Smooth muscle cell (in vitro differentiated cells): ENCODE results near the gene TMEM184A. TPM values are rescaled to one million over a fixed set of nuclear protein-coding genes. Genes with fewer than 3 reads are reported as not detected.

ENCODE experiments used
- DNase-seq: peaks from one replicate; lab custom pipeline; 2025; ENCODE audit not compliant: unreplicated experiment; lab: John Stamatoyannopoulos, UW
- H2AFZ ChIP-seq: fragments of 200-600 bp; sonication (generic); 2 replicates; pipeline ENCODE4 v1.6.0; 2016; ENCODE audit warnings: antibody characterized with exemption, low read depth, mild to moderate bottlenecking
- H3F3A ChIP-seq: fragments of 200-600 bp; sonication (generic); 2 replicates; pipeline ENCODE4 v1.6.0; 2017; ENCODE audit warnings: antibody characterized with exemption, low read depth
- H3K27ac ChIP-seq: fragments of 200-600 bp; sonication (generic); 2 replicates; pipeline ENCODE4 v1.5.1; 2016; ENCODE audit warnings: low read depth, mild to moderate bottlenecking
- H3K27me3 ChIP-seq: fragments of 200-600 bp; sonication (generic); 2 replicates; pipeline ENCODE4 v1.6.1; 2016; ENCODE audit warnings: low read depth, mild to moderate bottlenecking
- H3K36me3 ChIP-seq: fragments of 200-600 bp; sonication (generic); 2 replicates; pipeline ENCODE4 v1.5.1; 2016; ENCODE audit warnings: low read depth
- H3K4me1 ChIP-seq: fragments of 200-600 bp; sonication (generic); 2 replicates; pipeline ENCODE4 v1.5.1; 2016; ENCODE audit warnings: low read depth
- H3K4me2 ChIP-seq: fragments of 200-600 bp; sonication (generic); 2 replicates; pipeline ENCODE4 v1.6.0; 2016; ENCODE audit warnings: mild to moderate bottlenecking
- H3K4me3 ChIP-seq: fragments of 200-600 bp; sonication (generic); 2 replicates; pipeline ENCODE4 v1.5.1; 2016; ENCODE audit warnings: mild to moderate bottlenecking
- H3K79me2 ChIP-seq: fragments of 200-600 bp; sonication (generic); 2 replicates; pipeline ENCODE4 v1.6.0; 2016; ENCODE audit warnings: low read depth, mild to moderate bottlenecking
- H3K9ac ChIP-seq: fragments of 200-600 bp; sonication (generic); 2 replicates; pipeline ENCODE4 v1.6.0; 2016; ENCODE audit warnings: low read depth
- H3K9me3 ChIP-seq: fragments of 200-600 bp; sonication (generic); replicated peaks from 2 replicates; pipeline ENCODE4 v1.5.1; 2016; ENCODE audit warnings: low read depth
- H4K20me1 ChIP-seq: fragments of 200-600 bp; sonication (generic); 2 replicates; pipeline ENCODE4 v1.6.0; 2016; ENCODE audit warnings: low read depth
- WGBS: methylation state at CpG from one replicate; pipeline ENCODE4 v1.1.7; 2016; ENCODE audit warnings: low lambda C conversion rate; 5-methylcytosine and 5-hydroxymethylcytosine counted together
- polyA plus RNA-seq: library from polyadenylated mRNA; unstranded; fragments of >200 nt; fragmentation: Nextera tagmentation; extraction: Ambion mirVana; gene quantifications from 2 replicates; pipeline ENCODE4 v1.2.1, GENCODE V29; 2016
- total RNA-seq: library from RNA; depleted of rRNA; stranded (reverse); fragments of >200 nt; gene quantifications from 2 replicates; pipeline ENCODE4 v1.2.3, GENCODE V29; 2014
- TF ChIP-seq, protein P1 (sequence below): fragments of 200-600 bp; sonication (generic); IDR thresholded peaks from 2 replicates; pipeline ENCODE4 v1.5.1; 2017; ENCODE audit warnings: borderline replicate concordance, mild to moderate bottlenecking, antibody characterized with exemption; ENCODE audit not compliant: insufficient read depth, poor library complexity, severe bottlenecking

TMEM184A gene
- total and polyA plus RNA-seq, 2 experiments from 2014 or later: 1.6 to 4.8 TPM

- H3K27ac ChIP-seq: peak within 1 kb of the TSS; percentile 87
These were observed 14.0 kb upstream of the TMEM184A start, which contains the start of gene PSMG3 for GRCh38 chr7:1569833-1570632. PSMG3 (minus strand) TSS chr7:1570032; CDS start chr7:1569339, 693 bp downstream.

GRCh38 chr7:1569440-1569832 is 13.4 kb upstream of the TMEM184A start:
- peaks cover 10% of the 10 kb centered on the region for H3K79me2 ChIP-seq
- H3K27me3 ChIP-seq: no peaks in the 10 kb centered on the region
- whole genome bisulfite sequencing: 52% methylated on average over 27 of the region's 27 CpGs
- peak overlapping the region; percentile 93 for H3K9ac ChIP-seq
- TF ChIP-seq, protein P1, sequence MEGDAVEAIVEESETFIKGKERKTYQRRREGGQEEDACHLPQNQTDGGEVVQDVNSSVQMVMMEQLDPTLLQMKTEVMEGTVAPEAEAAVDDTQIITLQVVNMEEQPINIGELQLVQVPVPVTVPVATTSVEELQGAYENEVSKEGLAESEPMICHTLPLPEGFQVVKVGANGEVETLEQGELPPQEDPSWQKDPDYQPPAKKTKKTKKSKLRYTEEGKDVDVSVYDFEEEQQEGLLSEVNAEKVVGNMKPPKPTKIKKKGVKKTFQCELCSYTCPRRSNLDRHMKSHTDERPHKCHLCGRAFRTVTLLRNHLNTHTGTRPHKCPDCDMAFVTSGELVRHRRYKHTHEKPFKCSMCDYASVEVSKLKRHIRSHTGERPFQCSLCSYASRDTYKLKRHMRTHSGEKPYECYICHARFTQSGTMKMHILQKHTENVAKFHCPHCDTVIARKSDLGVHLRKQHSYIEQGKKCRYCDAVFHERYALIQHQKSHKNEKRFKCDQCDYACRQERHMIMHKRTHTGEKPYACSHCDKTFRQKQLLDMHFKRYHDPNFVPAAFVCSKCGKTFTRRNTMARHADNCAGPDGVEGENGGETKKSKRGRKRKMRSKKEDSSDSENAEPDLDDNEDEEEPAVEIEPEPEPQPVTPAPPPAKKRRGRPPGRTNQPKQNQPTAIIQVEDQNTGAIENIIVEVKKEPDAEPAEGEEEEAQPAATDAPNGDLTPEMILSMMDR: no peak
- H3K27ac ChIP-seq: peak overlapping the region; percentile 87
- H3F3A ChIP-seq: peaks cover 28% of the 10 kb centered on the region
- H3K4me2 ChIP-seq: peak overlapping the region; percentile 88
- no peak overlapping the region for H2AFZ ChIP-seq
- H3K4me1 ChIP-seq: peaks cover 17% of the 10 kb centered on the region
- H3K9me3 ChIP-seq: no peaks in the 10 kb centered on the region
- no peaks in the 10 kb centered on the region for H4K20me1 ChIP-seq
- no peak for DNase-seq
- peak overlapping the region; percentile 89 for H3K4me3 ChIP-seq
- H3K36me3 ChIP-seq: no peaks in the 10 kb centered on the region

More at GRCh38 chr7:1569833-1570632, 14.0 kb upstream of the TMEM184A start, which contains the start of gene PSMG3:
- Histone ChIP-seq H3K9ac (peak within 1 kb of the TSS; percentile 93), H3K4me1 (peaks cover 17% of the 10 kb centered on the region), H3K79me2 (peaks cover 10% of the 10 kb centered on the region), H3K9me3 (no peaks in the 10 kb centered on the region), H3K4me2 (peak within 1 kb of the TSS; percentile 88), H3K36me3 (no peaks in the 10 kb centered on the region), H3F3A (peaks cover 28% of the 10 kb centered on the region), H4K20me1 (no peaks in the 10 kb centered on the region), H3K4me3 (peak within 1 kb of the TSS; percentile 89), H3K27me3 (no peaks in the 10 kb centered on the region), H2AFZ (peak within 1 kb of the TSS; percentile 81)
- peak; percentile 33 for DNase-seq
- 11% methylated on average over 68 of the region's 95 CpGs for WGBS
- TF ChIP-seq, protein P1: peak; percentile 9

- peak overlapping the region; percentile 87 for H3K27ac ChIP-seq
- H3F3A ChIP-seq: peaks cover 28% of the 10 kb centered on the region
- DNase-seq: no peak
- H3K9ac ChIP-seq: no peak overlapping the region
- peaks cover 17% of the 10 kb centered on the region for H3K4me1 ChIP-seq
- peak overlapping the region; percentile 88 for H3K4me2 ChIP-seq
- H4K20me1 ChIP-seq: no peaks in the 10 kb centered on the region
- H3K4me3 ChIP-seq: peak overlapping the region; percentile 89
- no peaks in the 10 kb centered on the region for H3K27me3 ChIP-seq
- no peak overlapping the region for H2AFZ ChIP-seq
- TF ChIP-seq, protein P1: no peak
- no peaks in the 10 kb centered on the region for H3K9me3 ChIP-seq
- peaks cover 10% of the 10 kb centered on the region for H3K79me2 ChIP-seq
- 90% methylated on average over 13 of the region's 13 CpGs for WGBS
- no peaks in the 10 kb centered on the region for H3K36me3 ChIP-seq
These were observed 13.0 kb upstream of the TMEM184A start for GRCh38 chr7:1569016-1569415.
